ENCODE results near the gene MMP20. TPM values are rescaled to one million over a fixed set of nuclear protein-coding genes. Genes with fewer than 3 reads are reported as not detected.

MMP20 gene
- total and polyA plus RNA-seq, 2 experiments from 2014 or later = not detected

GRCh38 chr11:102587722-102588121 is 37.4 kb downstream of the MMP20 start:
- Histone ChIP-seq H3K27me3 (no peaks in the 10 kb centered on the region), H3K36me3 (no peaks in the 10 kb centered on the region), H3K9me3 (ENCODE audit: low read depth) (no peaks in the 10 kb centered on the region), H3K27ac (no peak overlapping the region), H3K4me1 (ENCODE audit: low read depth) (no peaks in the 10 kb centered on the region), H3K4me3 (no peak overlapping the region)
- no peak for TF ChIP-seq CTCF (IDR thresholded peaks at IDR 0.05; ENCODE audit: low read depth, low read length)
- DNase-seq (ENCODE audit: low read depth in 1 of 2, low spot score in 1 of 2) = no peak

GRCh38 chr11:102583141-102583873 is 41.8 kb downstream of the MMP20 start:
- Histone ChIP-seq H3K4me1 (ENCODE audit: low read depth) (no peaks in the 10 kb centered on the region), H3K27ac (no peak overlapping the region), H3K27me3 (no peaks in the 10 kb centered on the region), H3K36me3 (no peaks in the 10 kb centered on the region), H3K4me3 (no peak overlapping the region), H3K9me3 (ENCODE audit: low read depth) (no peaks in the 10 kb centered on the region)
- no peak for TF ChIP-seq CTCF (IDR thresholded peaks at IDR 0.05; ENCODE audit: low read depth, low read length)
- no peak for DNase-seq (ENCODE audit: low read depth in 1 of 2, low spot score in 1 of 2)

GRCh38 chr11:102582140-102582539 is 43.0 kb downstream of the MMP20 start:
- DNase-seq (ENCODE audit: low read depth in 1 of 2, low spot score in 1 of 2) = no peak
- Histone ChIP-seq H3K9me3 (ENCODE audit: low read depth) (no peaks in the 10 kb centered on the region), H3K4me3 (no peak overlapping the region), H3K27ac (no peak overlapping the region), H3K4me1 (ENCODE audit: low read depth) (no peaks in the 10 kb centered on the region), H3K27me3 (no peaks in the 10 kb centered on the region), H3K36me3 (no peaks in the 10 kb centered on the region)
- TF ChIP-seq CTCF (IDR thresholded peaks at IDR 0.05; ENCODE audit: low read depth, low read length) = no peak

GRCh38 chr11:102581066-102581465 is 44.1 kb downstream of the MMP20 start:
- Histone ChIP-seq H3K36me3 (no peaks in the 10 kb centered on the region), H3K4me1 (ENCODE audit: low read depth) (no peaks in the 10 kb centered on the region), H3K27ac (no peak overlapping the region), H3K9me3 (ENCODE audit: low read depth) (no peaks in the 10 kb centered on the region), H3K27me3 (no peaks in the 10 kb centered on the region), H3K4me3 (no peak overlapping the region)
- DNase-seq (ENCODE audit: low read depth in 1 of 2, low spot score in 1 of 2) = no peak
- no peak for TF ChIP-seq CTCF (IDR thresholded peaks at IDR 0.05; ENCODE audit: low read depth, low read length)

GRCh38 chr11:102580185-102580951 is 44.8 kb downstream of the MMP20 start:
- Histone ChIP-seq H3K4me3 (no peak overlapping the region), H3K27me3 (no peaks in the 10 kb centered on the region), H3K4me1 (ENCODE audit: low read depth) (no peaks in the 10 kb centered on the region), H3K9me3 (ENCODE audit: low read depth) (no peaks in the 10 kb centered on the region), H3K27ac (no peak overlapping the region), H3K36me3 (no peaks in the 10 kb centered on the region)
- DNase-seq (ENCODE audit: low read depth in 1 of 2, low spot score in 1 of 2) = no peak
- no peak for TF ChIP-seq CTCF (IDR thresholded peaks at IDR 0.05; ENCODE audit: low read depth, low read length)

All from cardiac muscle cell (in vitro differentiated cells and primary cell).